CD4-positive, alpha-beta T cell treated with Interferon alpha-2 for 1 hour (primary cell): ENCODE results near the gene SELENOI.
"Not testable (repeated sequence)": the region's sequence is repeated elsewhere in the genome, so short reads cannot be mapped to it uniquely, and the experiment has no call there.

ENCODE experiments used
- DNase-seq, 2 donors: peaks; one replicate each; pipeline ENCODE4 v3.0.0-alpha.2; 2020 to 2022

SELENOI gene

GRCh38 chr2:26359886-26360473 lies 14.0 kb downstream of the SELENOI start:
- DNase-seq: no peak

- DNase-seq: no peak
These were observed 17.4 kb downstream of the SELENOI start for GRCh38 chr2:26363323-26363722.

GRCh38 chr2:26363958-26364357 lies 18.0 kb downstream of the SELENOI start:
- no peak for DNase-seq

- DNase-seq: no peak
These were observed 18.7 kb downstream of the SELENOI start for GRCh38 chr2:26364669-26365068.

- DNase-seq: no peak
These were observed 21.0 kb downstream of the SELENOI start for GRCh38 chr2:26366957-26367356.

GRCh38 chr2:26369664-26370063 lies 23.7 kb downstream of the SELENOI start:
- not testable (repeated sequence) for DNase-seq

GRCh38 chr2:26370909-26371308 lies 25.0 kb downstream of the SELENOI start:
- DNase-seq: not testable (repeated sequence)

GRCh38 chr2:26376799-26377198 lies 30.9 kb downstream of the SELENOI start:
- DNase-seq: no peak

- DNase-seq: no peak
These were observed 34.3 kb downstream of the SELENOI start for GRCh38 chr2:26380281-26380680.

- no peak for DNase-seq
These were observed 36.6 kb downstream of the SELENOI start for GRCh38 chr2:26382564-26382963.

DNA sequence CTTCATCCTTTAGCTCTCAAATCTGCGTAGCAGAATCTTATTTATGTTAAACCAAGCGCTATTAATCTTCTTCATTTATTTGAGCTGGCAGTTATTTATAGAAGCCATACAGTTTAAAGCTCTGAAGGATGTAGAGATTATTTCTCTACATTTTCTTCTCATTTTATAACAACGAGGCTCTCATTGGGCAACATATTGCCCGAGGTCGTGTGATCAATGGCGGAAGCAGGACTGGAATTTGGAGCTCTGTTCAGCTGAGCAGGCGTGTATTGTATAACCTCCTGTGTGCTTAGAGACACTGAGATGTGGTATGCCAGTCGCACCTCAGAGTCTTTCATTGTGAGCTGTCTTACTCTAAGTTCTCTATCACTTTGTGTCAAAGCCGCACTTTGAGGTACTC lies 38.2 kb downstream of the SELENOI start:
- DNase-seq: no peak

DNA sequence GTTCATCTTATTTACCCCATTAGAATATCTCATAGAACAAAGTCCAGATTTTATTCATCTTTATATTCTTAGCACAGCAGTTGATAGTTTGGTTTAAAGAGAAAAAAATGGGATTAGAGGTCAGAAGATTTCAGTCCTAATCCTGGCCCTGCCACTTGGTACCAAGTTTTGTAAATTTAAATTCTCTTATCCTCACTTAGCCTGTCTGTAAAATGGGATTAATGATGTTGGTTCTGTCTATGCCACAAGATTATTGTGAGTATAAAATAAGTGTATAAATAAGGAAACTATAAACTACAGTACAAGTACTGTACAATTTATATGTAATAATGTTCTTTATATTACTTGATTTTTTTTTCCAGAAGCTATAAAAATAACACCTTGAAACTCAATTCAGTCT lies 38.7 kb downstream of the SELENOI start:
- DNase-seq: no peak

DNA sequence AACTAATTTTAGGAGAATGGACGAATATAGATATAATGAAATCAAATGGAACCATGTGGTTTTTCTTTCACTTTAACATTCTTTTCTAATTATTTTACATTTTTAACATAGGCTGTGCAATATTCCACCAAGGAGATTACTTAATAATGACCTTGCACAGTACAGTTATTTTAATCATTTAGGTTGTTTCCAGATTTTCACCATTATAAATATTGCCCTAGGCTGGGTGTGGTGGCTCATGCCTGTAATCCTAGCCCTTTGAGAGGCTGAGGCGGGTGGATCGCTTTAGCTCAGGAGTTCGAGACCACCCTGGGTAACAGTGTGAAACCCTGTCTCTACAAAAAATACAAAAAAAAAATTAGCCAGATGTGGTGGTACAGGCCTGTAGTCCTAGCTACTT lies 41.2 kb downstream of the SELENOI start:
- no peak for DNase-seq

GRCh38 chr2:26394694-26395093 lies 48.8 kb downstream of the SELENOI start:
- no peak for DNase-seq

GRCh38 chr2:26395394-26395793 lies 49.5 kb downstream of the SELENOI start:
- DNase-seq: no peak

- DNase-seq: no peak
These were observed 50.9 kb downstream of the SELENOI start for GRCh38 chr2:26396734-26397298.

GRCh38 chr2:26399771-26400376 lies 53.9 kb downstream of the SELENOI start:
- DNase-seq: no peak

DNA sequence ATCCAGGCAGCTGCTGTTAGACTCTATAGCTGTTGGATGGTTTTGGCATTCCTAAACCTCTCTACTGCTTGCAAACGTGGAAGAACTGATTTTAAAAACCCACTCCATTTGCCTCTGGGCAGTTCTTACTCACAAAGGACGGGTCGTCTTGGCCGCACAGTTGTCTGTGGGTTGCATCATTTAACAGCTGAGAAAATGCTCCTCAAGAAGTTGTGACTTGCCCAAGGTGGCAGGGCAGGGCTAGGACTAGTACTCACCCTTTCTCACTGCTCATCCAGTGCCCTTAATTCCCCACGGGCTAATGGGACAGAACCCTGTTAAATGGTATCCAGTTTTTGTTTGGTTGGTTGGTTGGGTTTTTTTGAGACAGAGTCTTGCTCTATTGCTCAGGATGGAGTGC lies 54.8 kb downstream of the SELENOI start:
- DNase-seq: no peak

DNA sequence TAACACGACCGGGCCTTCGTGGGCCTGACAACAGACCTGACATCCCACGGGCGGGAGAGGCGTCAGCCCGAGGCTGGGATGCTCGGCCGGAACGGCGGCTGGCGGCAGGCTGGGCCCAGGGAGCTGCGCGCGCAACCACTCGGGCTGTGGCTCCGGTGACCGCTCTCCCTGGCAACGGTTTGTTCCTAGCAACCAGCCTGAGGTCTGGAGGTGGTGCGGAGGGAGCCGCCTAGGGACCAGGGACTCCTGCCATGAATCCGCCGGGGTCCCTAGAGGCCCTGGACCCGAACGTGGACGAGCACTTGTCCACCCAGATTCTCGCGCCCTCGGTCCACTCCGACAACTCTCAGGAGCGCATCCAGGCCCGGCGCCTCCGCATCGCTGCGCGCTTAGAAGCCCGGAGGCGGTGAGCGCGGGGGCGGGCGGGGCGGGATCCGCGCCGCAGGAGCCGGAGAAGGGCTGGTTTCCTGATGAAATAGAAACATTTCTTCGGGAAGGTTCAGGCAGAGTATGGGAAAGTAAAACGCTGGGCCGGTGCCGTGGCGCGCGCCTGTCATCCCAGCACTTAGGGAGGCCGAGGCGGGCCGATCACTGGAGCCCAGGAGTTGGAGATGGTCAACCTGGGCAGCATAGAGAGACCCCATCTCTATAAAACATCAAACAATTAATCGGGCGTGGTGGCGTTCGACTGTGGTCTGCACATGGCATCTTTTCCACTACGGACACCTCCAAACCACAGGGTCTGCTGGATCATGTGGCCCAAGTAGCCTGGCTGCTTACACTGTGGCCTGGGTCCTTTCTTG lies 56.0 kb downstream of the SELENOI start, which contains the start of gene DRC1:
DRC1 (plus strand) TSS at position 182 of the 803 bp plus-strand sequence; CDS start at position 252, 70 bp downstream.
- peak in 1 of 2 donors; percentile 23 for DNase-seq

DNA sequence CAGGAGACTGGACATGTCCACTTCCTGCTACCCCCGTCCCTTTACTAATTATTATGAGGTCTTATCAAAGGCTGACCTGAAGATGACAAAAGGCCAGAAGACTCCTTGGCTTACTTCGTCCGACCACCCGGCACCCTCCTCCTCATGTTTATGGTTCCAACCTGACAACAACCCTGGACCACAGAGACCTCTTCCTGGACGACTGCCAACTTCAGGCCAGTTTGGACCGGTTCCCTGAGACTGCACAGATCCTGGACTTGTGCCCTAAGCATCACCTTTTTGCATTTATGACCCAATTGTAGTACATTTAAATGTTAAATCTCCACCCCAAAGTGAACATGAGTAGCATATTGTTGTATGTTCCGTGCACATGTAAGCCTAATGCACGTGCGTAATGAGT lies 61.6 kb downstream of the SELENOI start:
- DNase-seq: no peak

GRCh38 chr2:26409785-26410184 lies 63.8 kb downstream of the SELENOI start:
- no peak for DNase-seq

DNA sequence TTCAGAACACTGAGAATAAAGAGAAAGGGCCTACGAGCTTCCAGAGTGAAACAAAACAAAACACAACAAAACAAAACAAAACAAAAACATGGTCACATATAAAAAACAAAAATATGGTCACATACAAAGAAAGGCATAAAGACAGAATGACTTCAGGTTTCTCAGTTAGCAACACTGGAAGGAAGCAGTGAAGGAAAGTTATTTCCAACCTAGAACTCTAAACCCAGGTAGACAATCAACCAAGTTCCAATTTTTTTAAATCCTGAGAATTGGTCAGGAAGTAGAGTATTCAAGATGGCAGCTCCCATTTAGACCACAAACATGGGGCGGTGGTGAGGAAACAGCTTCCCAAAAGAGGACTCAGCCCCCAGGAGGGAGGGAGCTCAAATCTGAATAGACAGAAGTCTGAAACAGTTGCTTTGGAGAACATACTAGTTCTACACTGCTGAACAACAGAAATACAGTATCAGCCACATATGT lies 64.9 kb downstream of the SELENOI start:
- DNase-seq: no peak

GRCh38 chr2:26411419-26411818 lies 65.5 kb downstream of the SELENOI start:
- no peak for DNase-seq
